HCT116 (cell line): ENCODE results near the gene MTMR1. TPM values are rescaled to one million over a fixed set of nuclear protein-coding genes. Genes with fewer than 3 reads are reported as not detected.

ENCODE experiments used
- ATAC-seq: fragments of 200-7000 bp; cut with Tn5 transposase; 2 replicates; pipeline ENCODE4 v1.9.1; 2020; ENCODE audit warnings: mild to moderate bottlenecking, moderate library complexity
- BruUV-seq: library from RNA; stranded (reverse); fragments of 400-500 nt; replicated peaks from 2 replicates; lab custom pipeline; 2021; lab: Mats Ljungman, UMichigan
- CTCF ChIA-PET: fragments of 300-600 bp; sonication (Branson Sonifier 250); formaldehyde crosslinking; loops from one replicate; lab custom pipeline; 2021; ENCODE audit warnings: antibody characterized with exemption; lab: Charles Lee
- POLR2A ChIA-PET: fragments of 300-600, 350-600 bp; sonication (Branson Sonifier 250); formaldehyde crosslinking; loops from one replicate; lab custom pipeline; 2021; ENCODE audit warnings: antibody characterized with exemption; lab: Charles Lee
- RAD21 ChIA-PET, 2 experiments: fragments of 300-600 bp; sonication (Branson Sonifier 250); formaldehyde crosslinking; loops; one replicate each; lab custom pipeline; 2023; ENCODE audit warnings: low total read pairs in 2 of 2; ENCODE audit not compliant: uncharacterized antibody in 2 of 2, unreplicated experiment in 2 of 2, low non-redundant PET in 1 of 2; lab: Charles Lee
- DNase-seq: peaks from one replicate; pipeline ENCODE4 v3.0.0-alpha.2; 2010; ENCODE audit warnings: low read depth, low spot score
- H2AFZ ChIP-seq: fragments of 200-600 bp; shearing (Covaris generic), sonication (generic); 2 replicates; pipeline ENCODE4 v1.6.1; 2017; ENCODE audit warnings: low read depth, mixed run types, mixed read lengths, antibody characterized with exemption, low read length; ENCODE audit not compliant: poor library complexity, severe bottlenecking
- H3K27ac ChIP-seq: 2 replicates; pipeline ENCODE4 v1.5.1; 2012; ENCODE audit warnings: low read depth, low read length
- H3K27me3 ChIP-seq: fragments of 200-600 bp; sonication (generic); 2 replicates; pipeline ENCODE4 v1.6.1; 2016; ENCODE audit warnings: mixed run types, low read length, mixed read lengths; ENCODE audit not compliant: insufficient read depth
- H3K36me3 ChIP-seq, 2 experiments: fragments of 200-500 bp in 1 of 2; fragments of 200-600 bp in 1 of 2; sonication (Bioruptor generic) in 1 of 2; sonication (generic) in 1 of 2; 2 replicates each; pipeline versions ENCODE4 v1.5.1 to v1.6.1; 2014 to 2016; ENCODE audit warnings: low read length in 2 of 2, inconsistent platforms in 1 of 2, mixed read lengths in 1 of 2, mixed run types in 1 of 2; ENCODE audit not compliant: insufficient read depth in 2 of 2, control insufficient read depth in 1 of 2
- H3K4me1 ChIP-seq, 2 experiments: fragments of 200-600 bp in 1 of 2; sonication (generic) in 1 of 2; 2 replicates each; pipeline versions ENCODE4 v1.5.1 to v1.6.1; 2012 to 2017; ENCODE audit warnings: low read length in 2 of 2, inconsistent platforms in 1 of 2, mild to moderate bottlenecking in 1 of 2, mixed read lengths in 1 of 2, mixed run types in 1 of 2, moderate library complexity in 1 of 2; ENCODE audit not compliant: insufficient read depth in 2 of 2, control insufficient read depth in 1 of 2
- H3K4me2 ChIP-seq: fragments of 200-600 bp; sonication (generic); 2 replicates; pipeline ENCODE4 v1.6.1; 2017; ENCODE audit warnings: mixed run types, low read length, mixed read lengths
- H3K4me3 ChIP-seq, 2 experiments: fragments of 200-600 bp in 1 of 2; sonication (generic) in 1 of 2; replicated peaks in 1 of 2; 2 replicates each; pipeline ENCODE4 v1.5.1; 2011 to 2016; ENCODE audit warnings: low read length in 2 of 2, control low read depth in 1 of 2, low read depth in 1 of 2, mild to moderate bottlenecking in 1 of 2, mixed read lengths in 1 of 2, mixed run types in 1 of 2
- H3K79me2 ChIP-seq: fragments of 200-600 bp; sonication (generic); 2 replicates; pipeline ENCODE4 v1.6.1; 2017; ENCODE audit warnings: mild to moderate bottlenecking, mixed run types, low read length, moderate library complexity, mixed read lengths; ENCODE audit not compliant: insufficient read depth
- H3K9ac ChIP-seq: fragments of 200-600 bp; sonication (generic); 2 replicates; pipeline ENCODE4 v1.6.1; 2016; ENCODE audit warnings: low read length, mixed read lengths
- H3K9me2 ChIP-seq: fragments of 200-600 bp; sonication (generic), shearing (Covaris generic); 2 replicates; pipeline ENCODE4 v1.6.1; 2017; ENCODE audit warnings: mixed run types, mild to moderate bottlenecking, moderate library complexity; ENCODE audit not compliant: insufficient read depth
- H3K9me3 ChIP-seq, 2 experiments: fragments of 200-500 bp in 1 of 2; fragments of 200-600 bp in 1 of 2; sonication (Bioruptor generic) in 1 of 2; sonication (generic) in 1 of 2; 2 replicates each; pipeline ENCODE4 v1.6.1; 2014 to 2017; ENCODE audit warnings: low read length in 2 of 2, mixed read lengths in 2 of 2, inconsistent platforms in 1 of 2, low read depth in 1 of 2, mild to moderate bottlenecking in 1 of 2, mixed run types in 1 of 2, moderate library complexity in 1 of 2; ENCODE audit not compliant: control insufficient read depth in 1 of 2, insufficient read depth in 1 of 2
- H4K20me1 ChIP-seq: fragments of 200-600 bp; sonication (generic), shearing (Covaris generic); 2 replicates; pipeline ENCODE4 v1.6.1; 2017; ENCODE audit warnings: mixed run types, mild to moderate bottlenecking, moderate library complexity; ENCODE audit not compliant: insufficient read depth
- CBX3 ChIP-seq: IDR thresholded peaks from 2 replicates; pipeline ENCODE4 v1.6.1; 2012; ENCODE audit warnings: low read depth
- CEBPB ChIP-seq: IDR thresholded peaks from 2 replicates; pipeline ENCODE4 v1.6.1; 2012; ENCODE audit warnings: low read depth
- EGR1 ChIP-seq: IDR thresholded peaks from 2 replicates; pipeline ENCODE4 v1.6.1; 2012; ENCODE audit warnings: low read depth
- EZH2phosphoT487 ChIP-seq: fragments of 200-600 bp; IDR thresholded peaks from 2 replicates; pipeline ENCODE4 v1.6.1; 2018; ENCODE audit warnings: antibody characterized with exemption, borderline replicate concordance
- FOSL1 ChIP-seq: IDR thresholded peaks from 2 replicates; pipeline ENCODE4 v1.6.1; 2012; ENCODE audit warnings: low read depth
- RAD21 ChIP-seq: IDR thresholded peaks from 2 replicates; pipeline ENCODE4 v1.6.1; 2012; ENCODE audit warnings: low read depth, mild to moderate bottlenecking
- REST ChIP-seq: IDR thresholded peaks from 2 replicates; pipeline ENCODE4 v1.6.1; 2012; ENCODE audit warnings: low read depth
- SIN3A ChIP-seq: IDR thresholded peaks from 2 replicates; pipeline ENCODE4 v1.6.1; 2012; ENCODE audit warnings: low read depth
- SP1 ChIP-seq: IDR thresholded peaks from 2 replicates; pipeline ENCODE4 v1.6.1; 2012; ENCODE audit warnings: low read depth
- TCF7L2 ChIP-seq: IDR thresholded peaks from 2 replicates; pipeline ENCODE4 v1.7.0; 2011; ENCODE audit warnings: borderline replicate concordance, inconsistent platforms; ENCODE audit not compliant: insufficient read depth, insufficient read length; ENCODE audit errors: extremely low read depth
- YY1 ChIP-seq: IDR thresholded peaks from 2 replicates; pipeline ENCODE4 v1.6.1; 2011; ENCODE audit warnings: low read length, low read depth, moderate library complexity, mild to moderate bottlenecking; ENCODE audit not compliant: insufficient replicate concordance; ENCODE audit errors: extremely low read depth
- ZNF274 ChIP-seq: fragments of 200-500 bp; sonication (Bioruptor generic); IDR thresholded peaks from 2 replicates; pipeline ENCODE4 v1.6.1; 2014; ENCODE audit warnings: mild to moderate bottlenecking, low read depth, low read length, inconsistent platforms
- intact Hi-C: fragments of 100-400 bp; cut with micrococcal nuclease; formaldehyde crosslinking; loops from 2 replicates; pipeline ENCODE4 v1.10.0; 2022
- total RNA-seq: library from RNA; stranded (reverse); gene quantifications from one replicate; pipeline ENCODE4 v1.2.1, GENCODE V29; 2021; ENCODE audit not compliant: unreplicated experiment
- TF ChIP-seq, protein P1 (sequence below): IDR thresholded peaks from 2 replicates; pipeline ENCODE4 v1.6.1; 2012

The MTMR1 gene
- total RNA-seq, 1 experiment from 2014 or later, result 20.0 TPM

- RAD21 ChIA-PET, result no interaction called here
- Histone ChIP-seq H3K4me3 (no peak overlapping the region), H3K4me1 (no peaks in the 10 kb centered on the region), H4K20me1 (no peaks in the 10 kb centered on the region), H3K9ac (no peak overlapping the region), H3K27me3 (no peaks in the 10 kb centered on the region), H3K79me2 (no peaks in the 10 kb centered on the region), H3K4me2 (no peak overlapping the region), H3K36me3 (no peaks in the 10 kb centered on the region), H3K9me2 (no peaks in the 10 kb centered on the region), H3K27ac (no peak overlapping the region), H3K9me3 (no peaks in the 10 kb centered on the region), H2AFZ (no peak overlapping the region)
- CTCF ChIA-PET, result no interaction called here
- no TSS peak for BruUV-seq
- POLR2A ChIA-PET, result no interaction called here
- ATAC-seq (no peak), DNase-seq (no peak)
- no peak for TF ChIP-seq EZH2phosphoT487
- TF ChIP-seq TCF7L2, result no peak
- no peak for TF ChIP-seq YY1
- no peak for TF ChIP-seq CBX3
- TF ChIP-seq SIN3A, result no peak
- TF ChIP-seq FOSL1, result no peak
- TF ChIP-seq ZNF274, result no peak
- intact Hi-C loops, result no loop called here
Observed at GRCh38 chrX:150765237-150765636, 72.0 kb downstream of the MTMR1 start.

DNA sequence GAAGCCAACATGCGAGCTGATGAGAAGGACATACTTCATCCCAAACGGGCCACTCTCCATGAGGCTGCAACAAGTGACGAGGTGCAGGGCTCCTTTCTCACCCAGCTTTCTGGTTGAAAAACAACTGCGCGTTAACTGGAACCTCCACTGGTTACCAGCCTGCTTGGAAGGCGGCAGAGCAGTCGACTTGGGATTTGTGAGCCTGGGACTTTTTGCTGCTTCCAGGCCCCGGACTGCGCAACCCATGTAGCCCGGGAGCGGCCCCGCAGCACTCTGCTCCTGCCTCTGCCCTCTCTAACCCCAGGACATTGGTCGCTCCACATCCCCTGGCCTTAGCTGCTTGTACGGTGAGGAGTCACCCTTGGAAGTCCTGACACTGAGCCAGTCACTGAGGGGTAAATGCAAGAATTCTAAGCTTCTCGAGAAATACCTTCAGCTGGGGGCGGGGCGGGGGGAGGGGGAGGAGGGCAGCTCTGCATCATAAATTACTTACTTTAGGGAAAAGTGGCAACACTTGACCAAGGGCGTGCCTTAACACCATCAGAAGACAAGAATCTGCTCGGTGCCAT, 72.7 kb downstream of the MTMR1 start:
- ATAC-seq (no peak), DNase-seq (no peak)
- TF ChIP-seq EZH2phosphoT487, result no peak
- no peak for TF ChIP-seq EGR1
- no peak for TF ChIP-seq SP1
- no peak for TF ChIP-seq CEBPB
- TF ChIP-seq SIN3A, result no peak
- no peak for TF ChIP-seq ZNF274
- no peak for TF ChIP-seq REST
- TF ChIP-seq, protein P1, sequence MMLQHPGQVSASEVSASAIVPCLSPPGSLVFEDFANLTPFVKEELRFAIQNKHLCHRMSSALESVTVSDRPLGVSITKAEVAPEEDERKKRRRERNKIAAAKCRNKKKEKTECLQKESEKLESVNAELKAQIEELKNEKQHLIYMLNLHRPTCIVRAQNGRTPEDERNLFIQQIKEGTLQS, result no peak
- no peak for TF ChIP-seq YY1
- no peak for TF ChIP-seq RAD21
- no peak for TF ChIP-seq CBX3
- Histone ChIP-seq H3K4me1 (no peaks in the 10 kb centered on the region), H3K4me2 (no peak overlapping the region), H3K36me3 (no peaks in the 10 kb centered on the region), H3K9ac (no peak overlapping the region), H3K9me3 (no peaks in the 10 kb centered on the region), H3K9me2 (no peaks in the 10 kb centered on the region), H2AFZ (no peak overlapping the region), H4K20me1 (no peaks in the 10 kb centered on the region), H3K27ac (no peak overlapping the region), H3K4me3 (no peak overlapping the region), H3K27me3 (no peaks in the 10 kb centered on the region), H3K79me2 (no peaks in the 10 kb centered on the region)
- CTCF ChIA-PET, result interaction anchor here (2.0 kb wide), 1 partner anchor 316 kb away, joined by 8 read pairs; no protein-coding TSS in a partner anchor
- intact Hi-C loops, result no loop called here
- RAD21 ChIA-PET, result no interaction called here
- POLR2A ChIA-PET, result no interaction called here
- BruUV-seq, result no TSS peak
